Testis (tissue), 2 donors: ENCODE results near the gene THBS3.
"Not testable (repeated sequence)": the region's sequence is repeated elsewhere in the genome, so short reads cannot be mapped to it uniquely, and the experiment has no call there.

Experiments used
- CTCF ChIP-seq, 3 experiments: fragments of 450-650 bp in 2 of 3; fragments of 200-600 bp in 1 of 3; sonication (generic) in 1 of 3; IDR thresholded peaks; one replicate each; pipeline ENCODE4 v1.5.1; 2016 to 2019; ENCODE audit warnings: antibody characterized with exemption in 3 of 3, mild to moderate bottlenecking in 2 of 3, moderate library complexity in 1 of 3
- POLR2A ChIP-seq: fragments of 450-650 bp; IDR thresholded peaks from one replicate; pipeline ENCODE4 v1.6.1; 2017; ENCODE audit warnings: antibody characterized with exemption, mild to moderate bottlenecking, moderate library complexity

DNA sequence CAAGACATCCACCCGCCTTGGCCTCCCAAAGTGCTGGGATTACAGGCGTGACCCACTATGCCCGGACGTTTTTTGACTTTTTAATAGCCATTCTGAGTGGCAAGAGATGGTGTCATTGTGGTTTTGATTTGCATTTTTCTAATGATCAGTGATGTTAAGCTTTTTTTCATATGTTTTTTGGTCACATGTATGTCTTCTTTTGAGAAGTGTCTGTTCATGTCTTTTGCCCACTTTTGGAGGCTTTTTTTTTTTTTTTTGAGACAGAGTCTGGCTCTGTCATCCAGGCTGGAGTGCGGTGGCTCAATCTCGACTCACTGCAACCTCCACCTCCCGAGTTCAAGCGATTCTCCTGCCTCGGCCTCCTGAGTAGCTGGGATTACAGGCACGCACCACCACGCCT lies 43.1 kb downstream of the THBS3 start:
- not testable (repeated sequence) for TF ChIP-seq CTCF (IDR thresholded peaks at IDR 0.05); POLR2A
